Measurements from ENCODE around the gene ST14. TPM values are rescaled to one million over a fixed set of nuclear protein-coding genes. Genes with fewer than 3 reads are reported as not detected.

Gene ST14
- 10 to 100 TPM in 3 of 4 donors, under 1 TPM in 1; 0.82 to 36.0 (median 29.7) TPM for polyA plus RNA-seq (ENCODE audit: insufficient read length in 4 of 4)

GRCh38 chr11:130159657-130160497 lies at the start of gene ST14:
Gene ST14 (plus strand): TSS chr11:130159782. CDS start chr11:130159980, 198 bp downstream.
- DNase-seq (ENCODE audit: low read depth in 4 of 4, low spot score in 3 of 4), result no peak

GRCh38 chr11:130110339-130111108 lies 49.1 kb upstream of the ST14 start:
- no peak for DNase-seq (ENCODE audit: low read depth in 4 of 4, low spot score in 3 of 4)

- DNase-seq (ENCODE audit: low read depth in 4 of 4, low spot score in 3 of 4), result no peak
Observed at GRCh38 chr11:130112071-130112830, 47.3 kb upstream of the ST14 start.

- no peak for DNase-seq (ENCODE audit: low read depth in 4 of 4, low spot score in 3 of 4)
Observed at GRCh38 chr11:130114281-130114680, 45.3 kb upstream of the ST14 start.

- DNase-seq (ENCODE audit: low read depth in 4 of 4, low spot score in 3 of 4), result no peak
Observed at GRCh38 chr11:130114726-130115125, 44.9 kb upstream of the ST14 start.

GRCh38 chr11:130115218-130115617 lies 44.4 kb upstream of the ST14 start:
- DNase-seq (ENCODE audit: low read depth in 4 of 4, low spot score in 3 of 4), result no peak

- no peak for DNase-seq (ENCODE audit: low read depth in 4 of 4, low spot score in 3 of 4)
Observed at GRCh38 chr11:130118165-130118564, 41.4 kb upstream of the ST14 start.

GRCh38 chr11:130118636-130119387 lies 40.8 kb upstream of the ST14 start:
- no peak for DNase-seq (ENCODE audit: low read depth in 4 of 4, low spot score in 3 of 4)

GRCh38 chr11:130120045-130120444 lies 39.5 kb upstream of the ST14 start:
- DNase-seq (ENCODE audit: low read depth in 4 of 4, low spot score in 3 of 4), result no peak

- no peak for DNase-seq (ENCODE audit: low read depth in 4 of 4, low spot score in 3 of 4)
Observed at GRCh38 chr11:130121445-130121978, 38.1 kb upstream of the ST14 start.

GRCh38 chr11:130122141-130122575 lies 37.4 kb upstream of the ST14 start:
- DNase-seq (ENCODE audit: low read depth in 4 of 4, low spot score in 3 of 4), result no peak

- DNase-seq (ENCODE audit: low read depth in 4 of 4, low spot score in 3 of 4), result no peak
Observed at GRCh38 chr11:130123414-130124040, 36.1 kb upstream of the ST14 start.

- no peak for DNase-seq (ENCODE audit: low read depth in 4 of 4, low spot score in 3 of 4)
Observed at GRCh38 chr11:130124096-130124495, 35.5 kb upstream of the ST14 start.

- no peak for DNase-seq (ENCODE audit: low read depth in 4 of 4, low spot score in 3 of 4)
Observed at GRCh38 chr11:130125638-130126037, 33.9 kb upstream of the ST14 start.

GRCh38 chr11:130126516-130126915 lies 33.1 kb upstream of the ST14 start:
- DNase-seq (ENCODE audit: low read depth in 4 of 4, low spot score in 3 of 4), result no peak

- DNase-seq (ENCODE audit: low read depth in 4 of 4, low spot score in 3 of 4), result no peak
Observed at GRCh38 chr11:130127509-130127908, 32.1 kb upstream of the ST14 start.

GRCh38 chr11:130128626-130129025 lies 31.0 kb upstream of the ST14 start:
- no peak for DNase-seq (ENCODE audit: low read depth in 4 of 4, low spot score in 3 of 4)

- DNase-seq (ENCODE audit: low read depth in 4 of 4, low spot score in 3 of 4), result no peak
Observed at GRCh38 chr11:130129922-130130321, 29.7 kb upstream of the ST14 start.
